GM23338 (cell line): Measurements from ENCODE around the gene IWS1. TPM values are rescaled to one million over a fixed set of nuclear protein-coding genes. Genes with fewer than 3 reads are reported as not detected.

Experiments
- ATAC-seq: fragments of 200-7000 bp; cut with Tn5 transposase; 3 replicates; pipeline ENCODE4 v1.9.1; 2020
- DNase-seq: peaks from one replicate; pipeline ENCODE4 v3.0.0-alpha.2; 2015; ENCODE audit warnings: low spot score
- H2AFZ ChIP-seq: fragments of 200-600 bp; sonication (generic); 2 replicates; pipeline ENCODE4 v1.8.0; 2016; ENCODE audit warnings: antibody characterized with exemption, mild to moderate bottlenecking, moderate library complexity
- H3F3A ChIP-seq: fragments of 200-600 bp; sonication (generic); replicated peaks from 2 replicates; pipeline ENCODE4 v1.8.0; 2017; ENCODE audit warnings: antibody characterized with exemption, mixed run types, low read depth
- H3K27ac ChIP-seq: fragments of 200-600 bp; sonication (generic); 2 replicates; pipeline ENCODE4 v1.6.1; 2016; ENCODE audit warnings: low read depth
- H3K27me3 ChIP-seq: fragments of 200-600 bp; sonication (generic); 2 replicates; pipeline ENCODE4 v1.8.0; 2016; ENCODE audit warnings: mild to moderate bottlenecking, mixed run types, moderate library complexity; ENCODE audit not compliant: insufficient read depth
- H3K36me3 ChIP-seq: fragments of 200-600 bp; sonication (generic); 2 replicates; pipeline ENCODE4 v1.8.0; 2016; ENCODE audit warnings: mild to moderate bottlenecking; ENCODE audit not compliant: insufficient read depth
- H3K4me1 ChIP-seq: fragments of 200-600 bp; sonication (generic); 2 replicates; pipeline ENCODE4 v1.8.0; 2016; ENCODE audit warnings: mild to moderate bottlenecking, moderate library complexity; ENCODE audit not compliant: insufficient read depth
- H3K4me2 ChIP-seq: fragments of 200-600 bp; sonication (generic); 2 replicates; pipeline ENCODE4 v1.7.1; 2017; ENCODE audit warnings: mixed run types
- H3K4me3 ChIP-seq: fragments of 200-600 bp; sonication (generic); 2 replicates; pipeline ENCODE4 v1.6.1; 2016; ENCODE audit warnings: mixed run types
- H3K79me2 ChIP-seq: fragments of 200-600 bp; sonication (generic); replicated peaks from 2 replicates; pipeline ENCODE4 v1.8.0; 2017; ENCODE audit warnings: mild to moderate bottlenecking; ENCODE audit not compliant: insufficient read depth
- H3K9me2 ChIP-seq: fragments of 200-600 bp; sonication (generic); 2 replicates; pipeline ENCODE4 v1.8.0; 2017; ENCODE audit not compliant: insufficient read depth
- H4K20me1 ChIP-seq: fragments of 200-600 bp; sonication (generic); replicated peaks from 2 replicates; pipeline ENCODE4 v1.8.0; 2017; ENCODE audit warnings: mild to moderate bottlenecking; ENCODE audit not compliant: insufficient read depth
- H3K27ac Mint-ChIP-seq: 2 replicates; pipeline ENCODE4 v1.8.0; 2020; ENCODE audit warnings: inconsistent platforms, mild to moderate bottlenecking, moderate library complexity, mixed read lengths
- H3K27me3 Mint-ChIP-seq: 3 replicates; pipeline ENCODE4 v1.8.0; 2022; ENCODE audit warnings: low read depth, mild to moderate bottlenecking, moderate library complexity, mixed read lengths, inconsistent platforms; ENCODE audit not compliant: insufficient read depth, poor library complexity
- H3K36me3 Mint-ChIP-seq: 3 replicates; pipeline ENCODE4 v1.8.0; 2021; ENCODE audit warnings: low read depth, mild to moderate bottlenecking, inconsistent platforms, moderate library complexity, mixed read lengths
- H3K4me1 Mint-ChIP-seq: 3 replicates; pipeline ENCODE4 v1.8.0; 2020; ENCODE audit warnings: mild to moderate bottlenecking, inconsistent platforms, mixed read lengths
- H3K4me3 Mint-ChIP-seq: 3 replicates; pipeline ENCODE4 v1.8.0; 2021; ENCODE audit warnings: moderate library complexity, mild to moderate bottlenecking, inconsistent platforms, mixed read lengths
- H3K9me3 Mint-ChIP-seq: 3 replicates; pipeline ENCODE4 v1.8.0; 2020; ENCODE audit warnings: moderate library complexity, mild to moderate bottlenecking, inconsistent platforms, mixed read lengths
- EZH2phosphoT487 ChIP-seq: fragments of 200-600 bp; sonication (generic); IDR thresholded peaks from one replicate; pipeline ENCODE4 v1.8.1; 2018; ENCODE audit warnings: antibody characterized with exemption; ENCODE audit not compliant: unreplicated experiment
- JUNB ChIP-seq: IDR thresholded peaks from one replicate; pipeline ENCODE4 v1.6.1; 2016; ENCODE audit warnings: antibody characterized with exemption; ENCODE audit not compliant: unreplicated experiment
- polyA plus RNA-seq: library from polyadenylated mRNA; unstranded; fragments of >200 nt; fragmentation: Nextera tagmentation; extraction: Ambion mirVana; gene quantifications from 2 replicates; pipeline ENCODE4 v1.2.1, GENCODE V29; 2016
- total RNA-seq: library from RNA; depleted of rRNA; stranded (reverse); fragments of >200 nt; shearing (Covaris generic); gene quantifications from 2 replicates; pipeline ENCODE4 v1.2.3, GENCODE V29; 2014
- TF ChIP-seq, protein P1 (sequence below), 2 experiments: fragments of 200-600 bp in 1 of 2; sonication (generic) in 1 of 2; conservative IDR thresholded peaks; 2 replicates each; pipeline versions ENCODE4 v1.5.1 to v1.6.1; 2016 to 2017; ENCODE audit warnings: antibody characterized with exemption in 2 of 2, low read depth in 2 of 2, mild to moderate bottlenecking in 2 of 2, moderate library complexity in 1 of 2
- TF ChIP-seq, protein P2 (sequence below): IDR thresholded peaks from 2 replicates; pipeline ENCODE4 v1.6.1; 2016; ENCODE audit warnings: antibody characterized with exemption

IWS1 gene
- total and polyA plus RNA-seq, 2 experiments from 2014 or later = 82.8 to 97.2 TPM

DNA sequence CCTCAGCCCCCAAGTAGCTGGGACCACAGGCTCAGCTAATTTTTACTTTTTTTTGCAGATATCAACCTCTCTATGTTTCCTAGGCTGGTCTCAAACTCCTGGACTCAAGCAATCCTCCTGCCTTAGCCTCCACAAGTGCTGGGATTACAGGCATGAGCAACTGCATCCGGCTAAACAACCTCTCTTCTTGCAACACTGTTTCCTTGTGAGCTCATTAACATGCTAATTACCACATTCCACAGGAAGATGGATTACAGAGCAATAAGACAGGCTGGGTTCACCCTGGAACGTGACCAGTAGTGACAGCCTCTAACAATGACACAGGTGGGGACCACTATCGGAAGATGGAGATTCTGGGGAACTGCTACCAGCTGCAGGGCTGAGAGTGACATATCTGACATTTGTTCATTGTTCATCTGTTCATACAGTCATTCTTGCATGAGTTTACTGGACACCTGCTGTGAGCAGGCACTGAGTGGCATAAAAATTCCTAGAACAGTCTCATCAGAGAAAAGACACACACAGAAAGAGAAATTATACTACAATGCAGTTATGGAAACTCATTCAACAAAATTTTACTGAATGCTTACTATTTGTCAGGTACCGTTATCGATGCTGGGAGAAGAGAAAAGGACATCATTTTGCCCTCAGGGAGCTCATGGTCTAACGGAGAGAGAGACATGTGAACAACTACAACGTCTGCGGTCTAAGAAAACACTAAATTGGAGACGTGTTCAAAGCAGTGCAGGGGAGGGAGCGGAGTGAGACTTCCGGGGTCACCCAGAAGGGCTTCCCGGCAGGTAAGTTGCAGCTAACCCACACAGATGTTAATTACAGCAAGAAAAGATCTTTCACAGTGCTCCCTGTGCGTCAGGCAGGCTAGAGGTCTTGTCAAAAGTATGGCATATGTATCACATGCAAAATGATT lies 70.5 kb downstream of the IWS1 start:
- Histone ChIP-seq H3K27me3 (no peaks in the 10 kb centered on the region), H3K9me2 (no peaks in the 10 kb centered on the region), H4K20me1 (no peaks in the 10 kb centered on the region), H3F3A (peaks cover 7% of the 10 kb centered on the region; the same call in 1 of the 2 replicates), H3K4me2 (peak overlapping the region; percentile 68), H2AFZ (no peak overlapping the region), H3K79me2 (no peaks in the 10 kb centered on the region), H3K27ac (peak overlapping the region; percentile 80), H3K4me3 (peak overlapping the region; percentile 43), H3K36me3 (no peaks in the 10 kb centered on the region), H3K4me1 (peaks cover 28% of the 10 kb centered on the region)
- H3K36me3 Mint-ChIP-seq = no peaks in the 10 kb centered on the region; the same call in 2 of the 3 replicates
- TF ChIP-seq, protein P1, sequence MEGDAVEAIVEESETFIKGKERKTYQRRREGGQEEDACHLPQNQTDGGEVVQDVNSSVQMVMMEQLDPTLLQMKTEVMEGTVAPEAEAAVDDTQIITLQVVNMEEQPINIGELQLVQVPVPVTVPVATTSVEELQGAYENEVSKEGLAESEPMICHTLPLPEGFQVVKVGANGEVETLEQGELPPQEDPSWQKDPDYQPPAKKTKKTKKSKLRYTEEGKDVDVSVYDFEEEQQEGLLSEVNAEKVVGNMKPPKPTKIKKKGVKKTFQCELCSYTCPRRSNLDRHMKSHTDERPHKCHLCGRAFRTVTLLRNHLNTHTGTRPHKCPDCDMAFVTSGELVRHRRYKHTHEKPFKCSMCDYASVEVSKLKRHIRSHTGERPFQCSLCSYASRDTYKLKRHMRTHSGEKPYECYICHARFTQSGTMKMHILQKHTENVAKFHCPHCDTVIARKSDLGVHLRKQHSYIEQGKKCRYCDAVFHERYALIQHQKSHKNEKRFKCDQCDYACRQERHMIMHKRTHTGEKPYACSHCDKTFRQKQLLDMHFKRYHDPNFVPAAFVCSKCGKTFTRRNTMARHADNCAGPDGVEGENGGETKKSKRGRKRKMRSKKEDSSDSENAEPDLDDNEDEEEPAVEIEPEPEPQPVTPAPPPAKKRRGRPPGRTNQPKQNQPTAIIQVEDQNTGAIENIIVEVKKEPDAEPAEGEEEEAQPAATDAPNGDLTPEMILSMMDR (conservative IDR thresholded peaks at IDR 0.05; ENCODE audit: low read depth in 2 of 2) = no peak
- TF ChIP-seq, protein P2, sequence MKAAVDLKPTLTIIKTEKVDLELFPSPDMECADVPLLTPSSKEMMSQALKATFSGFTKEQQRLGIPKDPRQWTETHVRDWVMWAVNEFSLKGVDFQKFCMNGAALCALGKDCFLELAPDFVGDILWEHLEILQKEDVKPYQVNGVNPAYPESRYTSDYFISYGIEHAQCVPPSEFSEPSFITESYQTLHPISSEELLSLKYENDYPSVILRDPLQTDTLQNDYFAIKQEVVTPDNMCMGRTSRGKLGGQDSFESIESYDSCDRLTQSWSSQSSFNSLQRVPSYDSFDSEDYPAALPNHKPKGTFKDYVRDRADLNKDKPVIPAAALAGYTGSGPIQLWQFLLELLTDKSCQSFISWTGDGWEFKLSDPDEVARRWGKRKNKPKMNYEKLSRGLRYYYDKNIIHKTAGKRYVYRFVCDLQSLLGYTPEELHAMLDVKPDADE = 0 out of 2 replicates have a peak, but pooled peaks have one; percentile 27
- TF ChIP-seq JUNB (no peak), EZH2phosphoT487 (no peak)
- H3K27ac Mint-ChIP-seq = peak overlapping the region; percentile 51; the same call in 1 of the 2 replicates
- peaks cover 5% of the 10 kb centered on the region for H3K27me3 Mint-ChIP-seq
- H3K4me3 Mint-ChIP-seq = peak overlapping the region; percentile 58
- peaks cover 30% of the 10 kb centered on the region for H3K4me1 Mint-ChIP-seq
- DNase-seq (peak; percentile 71), ATAC-seq (peak; percentile 82)
- H3K9me3 Mint-ChIP-seq = no peaks in the 10 kb centered on the region

DNA sequence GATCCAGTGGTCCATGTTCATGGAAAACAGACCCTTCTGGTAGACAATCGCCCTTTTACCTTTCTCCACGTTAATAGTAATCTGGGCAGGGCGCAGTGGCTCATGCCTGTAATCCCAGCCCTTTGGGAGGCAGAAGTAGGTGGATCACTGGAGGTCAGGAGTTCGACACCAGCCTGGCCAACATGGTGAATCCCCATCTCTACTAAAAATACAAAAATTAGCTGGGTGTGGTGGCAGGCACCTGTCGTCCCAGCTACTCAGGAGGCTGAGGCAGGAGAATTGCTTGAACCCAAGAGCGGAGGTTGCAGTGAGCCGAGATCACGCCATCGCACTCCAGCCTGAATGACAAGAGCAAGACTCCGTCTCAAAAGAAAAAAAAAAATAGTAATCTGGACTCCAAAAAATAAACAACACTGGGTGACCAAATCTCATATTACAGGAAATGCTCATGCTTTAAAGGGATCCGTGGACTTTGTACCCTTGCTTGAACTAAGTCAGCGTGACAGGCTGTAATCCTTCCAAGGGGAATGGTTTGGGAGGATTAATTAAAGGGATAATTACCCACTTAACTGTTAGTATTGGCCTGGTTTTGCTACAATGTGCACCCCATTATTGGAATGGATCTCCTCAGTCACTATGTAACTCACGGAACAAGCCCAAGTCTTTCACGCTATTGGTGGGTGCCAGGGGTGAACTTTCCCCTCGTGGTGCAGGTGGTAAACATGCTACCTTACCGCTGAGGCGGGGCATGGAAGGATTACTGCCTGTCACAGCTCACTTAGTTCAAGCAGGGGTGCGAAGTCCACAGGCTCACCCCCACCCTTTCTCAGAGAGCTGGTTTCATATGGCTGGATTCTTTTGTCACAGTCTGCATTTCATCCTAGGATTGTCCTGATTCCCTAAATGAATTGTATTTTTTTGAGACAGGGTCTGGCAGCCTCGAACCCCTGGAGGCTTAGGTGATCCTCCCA lies 71.4 kb downstream of the IWS1 start:
- Mint-ChIP-seq H3K4me1 (peaks cover 35% of the 10 kb centered on the region), H3K27ac (0 out of 2 replicates have a peak overlapping the region, but pooled peaks have one; percentile 51), H3K27me3 (peaks cover 5% of the 10 kb centered on the region), H3K4me3 (no peak overlapping the region; the same call in 2 of the 3 replicates), H3K9me3 (no peaks in the 10 kb centered on the region), H3K36me3 (no peaks in the 10 kb centered on the region; the same call in 2 of the 3 replicates)
- Histone ChIP-seq H3K27ac (0 out of 2 replicates have a peak overlapping the region, but pooled peaks have one; percentile 43), H3K36me3 (no peaks in the 10 kb centered on the region), H3K9me2 (no peaks in the 10 kb centered on the region), H3K27me3 (no peaks in the 10 kb centered on the region), H3K4me3 (no peak overlapping the region), H3F3A (peaks cover 7% of the 10 kb centered on the region; the same call in 1 of the 2 replicates), H2AFZ (no peak overlapping the region), H4K20me1 (no peaks in the 10 kb centered on the region), H3K4me2 (peak overlapping the region; percentile 37), H3K4me1 (peaks cover 30% of the 10 kb centered on the region), H3K79me2 (no peaks in the 10 kb centered on the region)
- DNase-seq (no peak), ATAC-seq (no peak)
- TF ChIP-seq, protein P2 = no peak
- TF ChIP-seq, protein P1 (conservative IDR thresholded peaks at IDR 0.05; ENCODE audit: low read depth in 2 of 2) = no peak
- no peak for TF ChIP-seq JUNB
